AG04450 (cell line): ENCODE results near the gene RNF14. TPM values are rescaled to one million over a fixed set of nuclear protein-coding genes. Genes with fewer than 3 reads are reported as not detected.

ENCODE experiments used
- CTCF ChIA-PET: fragments of 300-600, 350-600 bp; formaldehyde crosslinking; extraction: SDS; loops from one replicate; lab custom pipeline; 2022; ENCODE audit warnings: antibody characterized with exemption, inconsistent platforms; lab: Charles Lee
- POLR2A ChIA-PET: fragments of 350-600 bp; formaldehyde crosslinking; extraction: SDS; loops from one replicate; lab custom pipeline; 2021; ENCODE audit warnings: antibody characterized with exemption, inconsistent platforms; lab: Yijun Ruan, JAX
- DNase-seq: peaks from one replicate; pipeline ENCODE4 v3.0.0-alpha.2; 2011; ENCODE audit warnings: low read depth, low spot score
- H3K27ac ChIP-seq: one replicate; pipeline ENCODE4 v1.5.1; 2012; ENCODE audit warnings: low read depth, low read length, control low read depth
- H3K27me3 ChIP-seq: one replicate; pipeline ENCODE4 v1.6.0; 2012; ENCODE audit warnings: low read length; ENCODE audit not compliant: control insufficient read depth, insufficient read depth
- H3K4me3 ChIP-seq: 2 replicates; pipeline ENCODE4 v1.5.1; 2011; ENCODE audit warnings: mild to moderate bottlenecking, low read depth, low read length, control low read depth
- H3K9me3 ChIP-seq: 2 replicates; pipeline ENCODE4 v1.5.1; 2012; ENCODE audit warnings: low read length; ENCODE audit not compliant: control insufficient read depth, insufficient read depth
- polyA plus RNA-seq: library from polyadenylated mRNA; depleted of rRNA; stranded (reverse); fragments of >200 nt; gene quantifications from 2 replicates; pipeline ENCODE4 v1.2.3, GENCODE V29; 2011
- TF ChIP-seq, protein P1 (sequence below): IDR thresholded peaks from 2 replicates; pipeline ENCODE4 v1.5.1; 2011; ENCODE audit warnings: low read depth, low read length, control low read depth, inconsistent platforms

RNF14 gene
- polyA plus RNA-seq, 1 experiment: 38.1 TPM

- TF ChIP-seq, protein P1, sequence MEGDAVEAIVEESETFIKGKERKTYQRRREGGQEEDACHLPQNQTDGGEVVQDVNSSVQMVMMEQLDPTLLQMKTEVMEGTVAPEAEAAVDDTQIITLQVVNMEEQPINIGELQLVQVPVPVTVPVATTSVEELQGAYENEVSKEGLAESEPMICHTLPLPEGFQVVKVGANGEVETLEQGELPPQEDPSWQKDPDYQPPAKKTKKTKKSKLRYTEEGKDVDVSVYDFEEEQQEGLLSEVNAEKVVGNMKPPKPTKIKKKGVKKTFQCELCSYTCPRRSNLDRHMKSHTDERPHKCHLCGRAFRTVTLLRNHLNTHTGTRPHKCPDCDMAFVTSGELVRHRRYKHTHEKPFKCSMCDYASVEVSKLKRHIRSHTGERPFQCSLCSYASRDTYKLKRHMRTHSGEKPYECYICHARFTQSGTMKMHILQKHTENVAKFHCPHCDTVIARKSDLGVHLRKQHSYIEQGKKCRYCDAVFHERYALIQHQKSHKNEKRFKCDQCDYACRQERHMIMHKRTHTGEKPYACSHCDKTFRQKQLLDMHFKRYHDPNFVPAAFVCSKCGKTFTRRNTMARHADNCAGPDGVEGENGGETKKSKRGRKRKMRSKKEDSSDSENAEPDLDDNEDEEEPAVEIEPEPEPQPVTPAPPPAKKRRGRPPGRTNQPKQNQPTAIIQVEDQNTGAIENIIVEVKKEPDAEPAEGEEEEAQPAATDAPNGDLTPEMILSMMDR: no peak
- Histone ChIP-seq H3K27ac (no peak overlapping the region), H3K27me3 (peaks cover 22% of the 10 kb centered on the region), H3K9me3 (no peaks in the 10 kb centered on the region; the same call in 1 of the 2 replicates), H3K4me3 (no peak overlapping the region)
- ChIA-PET POLR2A (no interaction called here), CTCF (interaction anchor here (0.7 to 10.5 kb wide), 4 partner anchors 11 to 270 kb away, joined by 3 to 422 read pairs (median 4); partner anchors contain the start of gene RNF14)
- no peak for DNase-seq
Observed at GRCh38 chr5:141957367-141957996, 11.4 kb upstream of the RNF14 start.

DNA sequence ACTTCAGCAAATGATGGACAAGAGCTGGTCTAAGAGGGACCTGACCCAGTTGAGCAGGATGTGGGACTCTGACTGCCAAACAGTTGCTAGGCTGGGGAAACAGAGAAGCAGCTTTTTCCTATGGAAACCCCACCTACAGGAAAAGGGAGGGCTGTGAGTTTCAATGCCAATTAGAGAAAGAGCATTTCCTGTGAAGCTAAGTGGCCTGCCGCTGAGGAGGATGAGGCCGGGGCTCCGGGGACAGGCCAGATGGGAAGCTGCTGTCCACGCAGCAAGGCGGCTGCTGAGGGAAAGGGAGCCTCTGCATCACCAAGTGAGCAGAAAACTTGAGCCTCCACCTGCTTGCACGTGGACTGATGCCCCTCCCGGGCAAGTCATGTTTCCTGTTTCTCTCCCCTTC, 10.8 kb upstream of the RNF14 start, which contains the start of gene PCDH12:
PCDH12 (minus strand) TSS at position 90 of the 400 bp plus-strand sequence. CDS start 351 bp downstream, outside the sequence.
- Histone ChIP-seq H3K9me3 (no peaks in the 10 kb centered on the region; the same call in 1 of the 2 replicates), H3K27me3 (peaks cover 17% of the 10 kb centered on the region), H3K27ac (no peak within 1 kb of the TSS), H3K4me3 (no peak within 1 kb of the TSS)
- TF ChIP-seq, protein P1: no peak
- CTCF ChIA-PET: interaction anchor here (0.7 to 10.5 kb wide), 4 partner anchors 11 to 261 kb away, joined by 3 to 422 read pairs (median 26); no protein-coding TSS in a partner anchor
- DNase-seq: no peak
- POLR2A ChIA-PET: interaction anchor here (1.0 kb wide), 1 partner anchor 35 kb away, joined by 3 read pairs; the partner anchor contains the start of gene DELE1

- no peaks in the 10 kb centered on the region; the same call in 1 of the 2 replicates for H3K9me3 ChIP-seq
- TF ChIP-seq, protein P1: no peak
- DNase-seq: no peak
- no peak overlapping the region for H3K27ac ChIP-seq
- peaks cover 13% of the 10 kb centered on the region for H3K27me3 ChIP-seq
- POLR2A ChIA-PET: interaction anchor here (1.0 kb wide), 1 partner anchor 35 kb away, joined by 3 read pairs; the partner anchor contains the start of gene DELE1
- no peak overlapping the region for H3K4me3 ChIP-seq
- CTCF ChIA-PET: interaction anchor here (0.7 to 10.5 kb wide), 3 partner anchors 18 to 262 kb away, joined by 3 to 422 read pairs (median 48); no protein-coding TSS in a partner anchor
Observed at GRCh38 chr5:141958546-141959172, 10.2 kb upstream of the RNF14 start.

DNA sequence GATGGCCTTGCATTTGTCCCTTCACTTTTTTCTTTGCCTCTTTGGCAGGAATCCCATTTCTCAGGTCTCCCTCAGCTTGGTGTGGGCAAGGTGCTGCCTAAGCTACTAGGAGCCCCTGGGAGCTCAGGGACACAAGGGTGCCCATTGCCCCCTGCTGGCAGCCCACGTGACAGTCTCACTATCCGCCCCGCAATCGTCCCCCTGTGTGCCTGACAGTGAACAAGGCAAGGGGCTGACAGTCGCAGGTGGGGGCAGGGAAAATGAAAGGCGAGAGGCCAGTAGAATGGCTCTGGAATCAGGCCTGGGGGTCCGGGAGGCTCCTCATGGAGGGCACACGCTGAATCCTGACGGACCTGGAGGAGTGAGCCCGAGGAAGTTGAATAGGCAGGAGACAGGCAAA, 8.9 kb upstream of the RNF14 start:
- Histone ChIP-seq H3K4me3 (no peak overlapping the region), H3K27ac (no peak overlapping the region), H3K9me3 (no peaks in the 10 kb centered on the region; the same call in 1 of the 2 replicates), H3K27me3 (peaks cover 3% of the 10 kb centered on the region)
- TF ChIP-seq, protein P1: peak; percentile 33
- ChIA-PET CTCF (interaction anchor here (0.6 to 10.5 kb wide), 43 partner anchors 9 to 440 kb away, joined by 3 to 422 read pairs (median 6); partner anchors contain the start of genes DELE1, HDAC3, PCDH1 and RELL2), POLR2A (interaction anchor here (1.1 to 1.6 kb wide), 4 partner anchors 9 to 268 kb away, joined by 3 to 13 read pairs (median 8); partner anchors contain the start of genes DELE1 and RNF14)
- DNase-seq: no peak
